Mesendoderm (in vitro differentiated cells): ENCODE measurements around the gene CEP57L1.

Experiments used
- DNase-seq: peaks from one replicate; pipeline ENCODE4 v3.0.0; 2013
- H2AK5ac ChIP-seq: 2 replicates; pipeline ENCODE4 v1.6.1; 2013; ENCODE audit warnings: low read length, inconsistent platforms
- H2BK120ac ChIP-seq: 2 replicates; pipeline ENCODE4 v1.6.1; 2013; ENCODE audit warnings: low read depth, mild to moderate bottlenecking, low read length, moderate library complexity, mixed read lengths
- H2BK15ac ChIP-seq: replicated peaks from 2 replicates; pipeline ENCODE4 v1.6.1; 2013; ENCODE audit warnings: low read depth, mild to moderate bottlenecking, moderate library complexity
- H2BK5ac ChIP-seq: 2 replicates; pipeline ENCODE4 v1.6.1; 2013; ENCODE audit warnings: low read length, inconsistent platforms
- H3K18ac ChIP-seq: 2 replicates; pipeline ENCODE4 v1.6.1; 2013; ENCODE audit warnings: mild to moderate bottlenecking, low read length, mixed read lengths
- H3K23ac ChIP-seq: one replicate; pipeline ENCODE4 v1.6.1; 2013; ENCODE audit warnings: low read length
- H3K27ac ChIP-seq: 2 replicates; pipeline ENCODE4 v1.5.1; 2013; ENCODE audit warnings: low read depth, mild to moderate bottlenecking, inconsistent platforms, low read length, moderate library complexity
- H3K27me3 ChIP-seq: 2 replicates; pipeline ENCODE4 v1.6.1; 2013; ENCODE audit warnings: low read length, control low read depth, mild to moderate bottlenecking, inconsistent platforms; ENCODE audit not compliant: insufficient read depth, poor library complexity
- H3K36me3 ChIP-seq: 2 replicates; pipeline ENCODE4 v1.6.1; 2013; ENCODE audit warnings: low read length, inconsistent platforms; ENCODE audit not compliant: control insufficient read depth, insufficient read depth
- H3K4ac ChIP-seq: one replicate; pipeline ENCODE4 v1.6.1; 2013; ENCODE audit warnings: low read depth, mild to moderate bottlenecking, low read length, moderate library complexity
- H3K4me1 ChIP-seq: 2 replicates; pipeline ENCODE4 v1.6.1; 2013; ENCODE audit warnings: low read depth, low read length, inconsistent platforms; ENCODE audit not compliant: control insufficient read depth
- H3K4me2 ChIP-seq: 2 replicates; pipeline ENCODE4 v1.6.1; 2013; ENCODE audit warnings: low read length
- H3K4me3 ChIP-seq: 2 replicates; pipeline ENCODE4 v1.5.1; 2013; ENCODE audit warnings: mild to moderate bottlenecking, low read length
- H3K56ac ChIP-seq: one replicate; pipeline ENCODE4 v1.6.1; 2013; ENCODE audit warnings: low read length
- H3K79me1 ChIP-seq: 2 replicates; pipeline ENCODE4 v1.6.1; 2013; ENCODE audit warnings: low read length, inconsistent platforms
- H3K79me2 ChIP-seq: 2 replicates; pipeline ENCODE4 v1.6.1; 2013; ENCODE audit warnings: mild to moderate bottlenecking, low read length; ENCODE audit not compliant: control insufficient read depth, insufficient read depth
- H3K9ac ChIP-seq: 2 replicates; pipeline ENCODE4 v1.6.1; 2013; ENCODE audit warnings: low read length, inconsistent platforms
- H4K5ac ChIP-seq: one replicate; pipeline ENCODE4 v1.6.1; 2013; ENCODE audit warnings: low read length
- H4K8ac ChIP-seq: one replicate; pipeline ENCODE4 v1.6.1; 2013; ENCODE audit warnings: low read depth, mild to moderate bottlenecking, control low read depth, low read length, moderate library complexity
- WGBS: extraction: QIAGEN DNeasy Blood & Tissue Kit; methylation state at CpG from one replicate; pipeline ENCODE4 v1.1.7; 2013; ENCODE audit warnings: low lambda C conversion rate, missing lambda C conversion rate; ENCODE audit not compliant: insufficient coverage; ENCODE audit errors: extremely low coverage; 5-methylcytosine and 5-hydroxymethylcytosine counted together

The CEP57L1 gene

DNA sequence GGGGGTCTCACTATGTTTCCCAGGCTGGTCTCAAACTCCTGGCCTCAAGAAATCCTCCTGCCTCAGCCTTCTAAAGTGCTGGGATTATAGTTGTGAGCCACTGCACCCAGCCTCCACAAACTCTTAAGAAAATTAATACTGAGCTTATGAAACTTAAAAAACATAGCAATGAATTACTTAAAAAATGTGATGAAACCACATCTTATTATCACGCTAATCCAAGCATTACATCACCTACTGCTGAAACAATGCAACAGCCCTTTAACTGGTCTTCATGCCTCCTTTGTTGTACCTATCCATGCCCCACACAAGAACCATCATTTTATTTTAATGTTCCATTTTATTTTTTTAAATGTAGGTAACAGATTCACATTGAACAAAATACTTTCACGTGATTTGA, 25.6 kb upstream of the CEP57L1 start:
- Histone ChIP-seq H3K9ac (no peak overlapping the region), H3K4me3 (no peak overlapping the region), H3K79me2 (no peaks in the 10 kb centered on the region), H3K18ac (no peak overlapping the region), H3K23ac (no peak overlapping the region), H2BK15ac (no peak overlapping the region), H2AK5ac (no peak overlapping the region), H3K56ac (no peak overlapping the region), H3K27ac (no peak overlapping the region), H3K4ac (no peak overlapping the region), H3K4me2 (no peak overlapping the region), H3K79me1 (no peaks in the 10 kb centered on the region), H3K36me3 (no peaks in the 10 kb centered on the region), H2BK5ac (no peak overlapping the region), H4K5ac (no peak overlapping the region), H3K4me1 (no peaks in the 10 kb centered on the region), H4K8ac (no peak overlapping the region), H2BK120ac (no peak overlapping the region), H3K27me3 (no peaks in the 10 kb centered on the region)
- DNase-seq = no peak
- WGBS = no CpG with 5 or more reads among the region's 2 CpGs

DNA sequence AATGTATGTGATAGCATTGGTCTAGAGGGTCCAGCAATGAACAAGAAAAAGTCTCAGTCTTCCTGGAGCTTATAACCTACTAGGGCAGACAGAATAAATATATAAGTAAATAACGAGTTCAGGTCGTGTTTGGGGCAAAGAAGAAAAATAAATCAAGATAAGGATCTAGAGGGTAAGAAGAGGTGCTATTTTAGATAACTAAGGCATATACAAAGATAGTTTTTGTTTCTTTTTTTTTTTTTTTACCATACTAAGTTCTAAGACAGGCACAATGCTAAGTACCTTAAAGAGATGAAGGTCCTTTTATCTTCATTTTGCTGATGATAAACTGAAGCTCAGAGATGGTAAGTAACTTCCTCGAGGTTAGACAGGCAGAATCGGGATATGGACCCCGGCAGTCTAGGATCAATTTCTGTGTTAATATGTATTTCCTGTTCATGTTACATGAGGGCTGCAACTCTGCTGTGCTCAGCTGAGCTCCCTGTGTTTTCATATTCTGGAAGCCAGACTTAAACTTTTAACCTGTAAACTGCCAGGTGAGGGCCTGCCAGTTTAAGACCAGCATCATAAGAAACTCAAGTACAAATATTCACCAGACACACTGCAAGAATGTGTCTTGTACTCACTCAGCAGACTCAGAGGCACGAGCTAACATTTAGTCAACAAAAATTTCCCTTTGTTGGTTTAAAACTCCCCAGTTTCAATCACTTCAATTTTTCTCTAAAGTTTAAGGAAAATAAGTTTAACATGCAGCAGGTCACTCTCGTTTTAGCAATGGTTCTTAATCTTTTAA, 24.0 kb upstream of the CEP57L1 start:
- Histone ChIP-seq H3K79me2 (no peaks in the 10 kb centered on the region), H2BK5ac (no peak overlapping the region), H3K9ac (no peak overlapping the region), H3K4me3 (no peak overlapping the region), H3K36me3 (no peaks in the 10 kb centered on the region), H2AK5ac (no peak overlapping the region), H3K4ac (no peak overlapping the region), H2BK15ac (no peak overlapping the region), H3K4me1 (no peaks in the 10 kb centered on the region), H3K27ac (no peak overlapping the region), H3K4me2 (no peak overlapping the region), H2BK120ac (no peak overlapping the region), H3K79me1 (no peaks in the 10 kb centered on the region), H4K5ac (no peak overlapping the region), H4K8ac (no peak overlapping the region), H3K18ac (no peak overlapping the region), H3K56ac (no peak overlapping the region), H3K27me3 (no peaks in the 10 kb centered on the region), H3K23ac (no peak overlapping the region)
- no CpG with 5 or more reads among the region's 7 CpGs for WGBS
- DNase-seq = no peak

DNA sequence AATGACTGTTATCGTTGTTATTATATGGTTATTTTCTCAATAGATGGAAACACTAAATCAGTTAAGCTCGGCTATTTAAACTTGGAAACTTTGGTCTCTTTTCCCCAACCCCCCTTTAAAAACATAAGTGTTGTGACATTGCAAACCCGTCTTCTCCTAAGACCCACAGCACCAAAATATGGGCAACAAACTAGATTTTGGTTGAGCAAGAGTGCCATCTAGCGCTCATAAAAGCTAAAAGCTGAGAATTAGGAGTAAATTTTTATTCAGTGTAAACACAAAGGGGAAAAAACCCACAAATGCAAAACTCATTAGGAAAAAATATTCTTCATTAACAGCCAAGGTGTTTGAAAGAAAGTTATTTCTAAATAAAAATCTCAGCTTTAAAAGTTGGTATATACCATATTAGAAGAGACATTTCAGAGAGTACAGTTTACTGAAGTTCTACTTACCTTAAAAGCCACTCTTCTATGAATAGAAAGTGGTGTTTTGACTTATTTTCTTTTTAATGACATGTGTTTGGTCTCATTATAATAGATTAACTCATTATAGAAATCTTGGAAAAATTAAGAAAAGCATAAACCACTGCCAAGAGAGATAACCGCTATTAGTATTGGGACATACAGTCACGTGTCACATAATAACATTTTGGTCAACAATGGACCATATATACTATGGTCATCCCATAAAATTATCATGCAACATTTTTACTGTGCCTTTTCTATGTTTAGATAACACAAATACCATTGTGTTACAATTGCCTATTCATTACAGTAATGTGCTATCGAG, 21.8 kb upstream of the CEP57L1 start:
- Histone ChIP-seq H3K27ac (no peak overlapping the region), H3K4ac (no peak overlapping the region), H3K79me2 (no peaks in the 10 kb centered on the region), H3K56ac (no peak overlapping the region), H2BK120ac (no peak overlapping the region), H3K27me3 (no peaks in the 10 kb centered on the region), H4K8ac (no peak overlapping the region), H4K5ac (no peak overlapping the region), H2AK5ac (no peak overlapping the region), H2BK15ac (no peak overlapping the region), H3K36me3 (no peaks in the 10 kb centered on the region), H3K4me3 (no peak overlapping the region), H3K23ac (no peak overlapping the region), H3K9ac (no peak overlapping the region), H3K4me1 (no peaks in the 10 kb centered on the region), H3K18ac (no peak overlapping the region), H3K79me1 (no peaks in the 10 kb centered on the region), H3K4me2 (no peak overlapping the region), H2BK5ac (no peak overlapping the region)
- peak; percentile 75 for DNase-seq
- WGBS = no CpG with 5 or more reads among the region's 7 CpGs

DNA sequence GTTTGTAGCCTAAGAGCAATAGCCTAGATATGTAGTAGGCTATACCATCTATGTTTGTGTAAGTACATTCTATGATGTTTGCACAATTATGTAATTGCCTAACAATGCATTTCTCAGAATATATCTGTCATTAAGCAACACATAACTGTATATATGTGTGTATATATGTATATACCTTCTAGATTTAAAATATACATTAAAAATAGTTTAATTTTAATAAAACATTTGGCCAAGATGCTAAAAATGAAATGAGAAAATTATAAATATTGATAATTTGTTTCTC, 21.2 kb upstream of the CEP57L1 start:
- H3K36me3 ChIP-seq = no peaks in the 10 kb centered on the region
- H3K9ac ChIP-seq = no peak overlapping the region
- H3K27me3 ChIP-seq = no peaks in the 10 kb centered on the region
- no peak for DNase-seq
- no peak overlapping the region for H3K4ac ChIP-seq
- H2AK5ac ChIP-seq = no peak overlapping the region
- H3K79me1 ChIP-seq = no peaks in the 10 kb centered on the region
- no peak overlapping the region for H2BK15ac ChIP-seq
- no peaks in the 10 kb centered on the region for H3K4me1 ChIP-seq
- H3K23ac ChIP-seq = no peak overlapping the region
- H3K4me3 ChIP-seq = no peak overlapping the region
- H3K79me2 ChIP-seq = no peaks in the 10 kb centered on the region
- no peak overlapping the region for H2BK5ac ChIP-seq
- no peak overlapping the region for H3K18ac ChIP-seq
- H4K8ac ChIP-seq = no peak overlapping the region
- H2BK120ac ChIP-seq = no peak overlapping the region
- no peak overlapping the region for H3K4me2 ChIP-seq
- H3K56ac ChIP-seq = no peak overlapping the region
- H4K5ac ChIP-seq = no peak overlapping the region
- no peak overlapping the region for H3K27ac ChIP-seq

DNA sequence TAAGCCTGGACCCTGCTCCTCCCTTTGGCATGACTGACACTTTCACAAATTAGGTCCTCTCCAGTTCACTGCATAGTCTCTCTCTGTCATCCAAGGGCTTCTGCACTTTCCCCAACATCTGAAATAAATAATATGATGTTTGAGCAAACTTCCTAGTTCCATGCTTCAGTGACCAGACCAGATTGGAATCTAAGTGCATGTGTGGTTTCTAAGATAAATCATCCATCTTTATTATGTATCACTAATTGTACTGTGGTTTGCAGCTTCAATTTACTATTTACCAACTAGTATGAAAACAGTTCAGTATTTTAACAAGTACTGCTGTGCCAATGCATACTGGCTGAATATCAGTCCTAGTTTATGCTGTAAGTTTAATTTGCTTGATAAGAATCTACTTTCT, 19.4 kb upstream of the CEP57L1 start:
- no peaks in the 10 kb centered on the region for H3K79me1 ChIP-seq
- H2BK120ac ChIP-seq = no peak overlapping the region
- H2AK5ac ChIP-seq = no peak overlapping the region
- no peak overlapping the region for H3K56ac ChIP-seq
- H3K27ac ChIP-seq = no peak overlapping the region
- H3K4me2 ChIP-seq = no peak overlapping the region
- no peak for DNase-seq
- no peaks in the 10 kb centered on the region for H3K27me3 ChIP-seq
- no peak overlapping the region for H3K18ac ChIP-seq
- H3K79me2 ChIP-seq = no peaks in the 10 kb centered on the region
- no peaks in the 10 kb centered on the region for H3K4me1 ChIP-seq
- no peak overlapping the region for H4K5ac ChIP-seq
- H3K4me3 ChIP-seq = no peak overlapping the region
- H3K23ac ChIP-seq = no peak overlapping the region
- H2BK15ac ChIP-seq = no peak overlapping the region
- no peak overlapping the region for H2BK5ac ChIP-seq
- H4K8ac ChIP-seq = no peak overlapping the region
- no peaks in the 10 kb centered on the region for H3K36me3 ChIP-seq
- H3K9ac ChIP-seq = no peak overlapping the region
- H3K4ac ChIP-seq = no peak overlapping the region

DNA sequence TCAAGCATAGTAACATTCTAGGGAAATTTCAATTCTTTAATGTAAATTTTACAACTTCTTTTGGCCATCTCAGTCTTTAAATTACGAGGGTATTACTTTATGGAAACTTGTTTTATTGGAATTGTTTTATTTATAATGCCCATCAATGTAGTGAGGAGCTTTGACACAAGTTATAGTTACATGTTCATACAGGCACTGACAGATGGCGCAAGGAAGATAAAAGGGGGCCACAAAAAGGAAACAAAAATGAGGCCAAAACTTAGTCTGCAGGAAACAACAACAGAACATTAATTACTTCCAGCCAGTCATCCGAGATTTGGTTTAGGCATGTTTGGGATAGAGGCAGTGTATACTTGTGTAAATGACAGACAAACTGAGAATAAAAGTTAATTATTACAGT, 18.9 kb upstream of the CEP57L1 start:
- Histone ChIP-seq H3K79me1 (no peaks in the 10 kb centered on the region), H3K4me2 (no peak overlapping the region), H3K4me1 (no peaks in the 10 kb centered on the region), H2AK5ac (no peak overlapping the region), H4K8ac (no peak overlapping the region), H3K27me3 (no peaks in the 10 kb centered on the region), H2BK15ac (no peak overlapping the region), H3K27ac (no peak overlapping the region), H3K36me3 (no peaks in the 10 kb centered on the region), H3K4me3 (no peak overlapping the region), H3K18ac (no peak overlapping the region), H2BK120ac (no peak overlapping the region), H4K5ac (no peak overlapping the region), H3K23ac (no peak overlapping the region), H3K9ac (no peak overlapping the region), H3K79me2 (no peaks in the 10 kb centered on the region), H2BK5ac (no peak overlapping the region), H3K56ac (no peak overlapping the region), H3K4ac (no peak overlapping the region)
- DNase-seq = no peak
- WGBS = no CpG with 5 or more reads among the region's 3 CpGs
